ENCODE measurements around the gene TNFRSF14. TPM values are rescaled to one million over a fixed set of nuclear protein-coding genes. Genes with fewer than 3 reads are reported as not detected.

TNFRSF14 gene
- total RNA-seq, 4 donors from 2014 or later, result 3.4 to 11.5 (median 5.0) TPM

DNA sequence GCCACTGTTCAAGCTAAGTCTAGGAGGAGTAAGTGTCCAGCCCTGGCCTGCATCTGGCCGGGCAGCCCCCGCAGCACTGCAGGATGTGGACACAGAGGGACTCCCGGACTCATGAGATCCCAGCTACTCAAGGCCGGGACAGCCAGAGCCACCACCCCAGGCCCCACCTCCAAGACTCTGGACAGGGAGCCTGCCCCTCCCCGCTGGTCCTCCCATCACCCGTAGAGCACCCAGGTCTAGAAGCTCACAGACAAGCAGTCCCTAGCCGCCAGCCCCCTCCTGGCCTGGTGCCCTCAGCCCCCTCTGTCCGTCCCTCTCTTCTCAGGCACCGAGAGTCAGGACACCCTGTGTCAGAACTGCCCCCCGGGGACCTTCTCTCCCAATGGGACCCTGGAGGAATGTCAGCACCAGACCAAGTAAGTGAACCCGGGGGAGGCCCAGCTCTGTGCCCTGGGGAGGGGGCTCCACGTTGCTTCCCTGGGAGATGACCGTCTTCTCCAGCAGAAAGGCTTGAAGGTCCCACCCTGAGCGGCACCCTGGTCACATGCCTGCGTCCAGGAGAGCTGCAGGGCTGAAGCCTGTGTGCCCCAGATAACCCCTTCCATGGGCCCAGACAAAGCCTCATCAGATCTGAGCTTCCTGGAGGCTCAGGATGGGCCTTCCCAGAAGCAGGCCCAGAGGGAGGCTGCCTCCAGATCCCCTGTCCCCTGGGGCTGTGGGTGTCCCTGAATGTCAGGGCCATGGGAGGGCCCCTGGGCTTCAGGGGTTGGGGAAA, 4.3 kb downstream of the TNFRSF14 start:
- Histone ChIP-seq H3K36me3 (no peaks in the 10 kb centered on the region), H3K9me3 (no peaks in the 10 kb centered on the region), H3K27me3 (peaks cover 0 to 4% (median 0%) of the 10 kb centered on the region in 3 donors), H3K27ac (no peak overlapping the region), H3K4me1 (peaks cover 7 to 17% of the 10 kb centered on the region in 2 donors), H3K4me3 (no peak overlapping the region)
- TF ChIP-seq POLR2A (IDR thresholded peaks at IDR 0.05), result no peak
- TF ChIP-seq, protein P1, sequence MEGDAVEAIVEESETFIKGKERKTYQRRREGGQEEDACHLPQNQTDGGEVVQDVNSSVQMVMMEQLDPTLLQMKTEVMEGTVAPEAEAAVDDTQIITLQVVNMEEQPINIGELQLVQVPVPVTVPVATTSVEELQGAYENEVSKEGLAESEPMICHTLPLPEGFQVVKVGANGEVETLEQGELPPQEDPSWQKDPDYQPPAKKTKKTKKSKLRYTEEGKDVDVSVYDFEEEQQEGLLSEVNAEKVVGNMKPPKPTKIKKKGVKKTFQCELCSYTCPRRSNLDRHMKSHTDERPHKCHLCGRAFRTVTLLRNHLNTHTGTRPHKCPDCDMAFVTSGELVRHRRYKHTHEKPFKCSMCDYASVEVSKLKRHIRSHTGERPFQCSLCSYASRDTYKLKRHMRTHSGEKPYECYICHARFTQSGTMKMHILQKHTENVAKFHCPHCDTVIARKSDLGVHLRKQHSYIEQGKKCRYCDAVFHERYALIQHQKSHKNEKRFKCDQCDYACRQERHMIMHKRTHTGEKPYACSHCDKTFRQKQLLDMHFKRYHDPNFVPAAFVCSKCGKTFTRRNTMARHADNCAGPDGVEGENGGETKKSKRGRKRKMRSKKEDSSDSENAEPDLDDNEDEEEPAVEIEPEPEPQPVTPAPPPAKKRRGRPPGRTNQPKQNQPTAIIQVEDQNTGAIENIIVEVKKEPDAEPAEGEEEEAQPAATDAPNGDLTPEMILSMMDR (IDR thresholded peaks at IDR 0.05 in 4 of 5, conservative IDR thresholded peaks at IDR 0.05 in 1 of 5), result no peak
- in situ Hi-C loops (cut with MboI; ENCODE audit: low sequenced_read_pairs in 4 of 4), result no loop called here
- intact Hi-C loops (cut with DNase I; ENCODE audit: low total_unique reads), result no loop called here
- ATAC-seq, result no peak
- no peak for DNase-seq

DNA sequence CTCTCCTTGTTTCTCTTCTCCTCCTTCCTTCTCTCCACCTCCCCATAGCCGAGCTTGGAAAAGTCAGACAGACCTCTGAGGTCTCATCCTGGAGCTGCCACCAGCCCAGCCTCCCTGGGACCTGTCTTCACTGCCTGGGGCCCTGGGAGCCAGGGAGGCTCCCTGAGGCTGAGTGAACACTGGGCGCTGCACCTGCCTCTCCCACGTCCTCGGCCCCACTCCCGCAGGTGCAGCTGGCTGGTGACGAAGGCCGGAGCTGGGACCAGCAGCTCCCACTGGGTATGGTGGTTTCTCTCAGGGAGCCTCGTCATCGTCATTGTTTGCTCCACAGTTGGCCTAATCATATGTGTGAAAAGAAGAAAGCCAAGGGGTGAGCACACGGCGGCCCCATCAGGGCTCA, 5.3 kb downstream of the TNFRSF14 start:
- Histone ChIP-seq H3K27me3 (peaks cover 0 to 2% (median 0%) of the 10 kb centered on the region in 3 donors), H3K4me3 (no peak overlapping the region), H3K9me3 (no peaks in the 10 kb centered on the region), H3K36me3 (no peaks in the 10 kb centered on the region), H3K4me1 (peaks cover 7 to 8% of the 10 kb centered on the region in 2 donors), H3K27ac (no peak overlapping the region)
- TF ChIP-seq, protein P1 (IDR thresholded peaks at IDR 0.05 in 4 of 5, conservative IDR thresholded peaks at IDR 0.05 in 1 of 5), result no peak
- no peak for TF ChIP-seq POLR2A (IDR thresholded peaks at IDR 0.05)
- ATAC-seq, result no peak
- in situ Hi-C loops (cut with MboI; ENCODE audit: low sequenced_read_pairs in 4 of 4), result no loop called here
- intact Hi-C loops (cut with DNase I; ENCODE audit: low total_unique reads), result no loop called here
- DNase-seq, result no peak

DNA sequence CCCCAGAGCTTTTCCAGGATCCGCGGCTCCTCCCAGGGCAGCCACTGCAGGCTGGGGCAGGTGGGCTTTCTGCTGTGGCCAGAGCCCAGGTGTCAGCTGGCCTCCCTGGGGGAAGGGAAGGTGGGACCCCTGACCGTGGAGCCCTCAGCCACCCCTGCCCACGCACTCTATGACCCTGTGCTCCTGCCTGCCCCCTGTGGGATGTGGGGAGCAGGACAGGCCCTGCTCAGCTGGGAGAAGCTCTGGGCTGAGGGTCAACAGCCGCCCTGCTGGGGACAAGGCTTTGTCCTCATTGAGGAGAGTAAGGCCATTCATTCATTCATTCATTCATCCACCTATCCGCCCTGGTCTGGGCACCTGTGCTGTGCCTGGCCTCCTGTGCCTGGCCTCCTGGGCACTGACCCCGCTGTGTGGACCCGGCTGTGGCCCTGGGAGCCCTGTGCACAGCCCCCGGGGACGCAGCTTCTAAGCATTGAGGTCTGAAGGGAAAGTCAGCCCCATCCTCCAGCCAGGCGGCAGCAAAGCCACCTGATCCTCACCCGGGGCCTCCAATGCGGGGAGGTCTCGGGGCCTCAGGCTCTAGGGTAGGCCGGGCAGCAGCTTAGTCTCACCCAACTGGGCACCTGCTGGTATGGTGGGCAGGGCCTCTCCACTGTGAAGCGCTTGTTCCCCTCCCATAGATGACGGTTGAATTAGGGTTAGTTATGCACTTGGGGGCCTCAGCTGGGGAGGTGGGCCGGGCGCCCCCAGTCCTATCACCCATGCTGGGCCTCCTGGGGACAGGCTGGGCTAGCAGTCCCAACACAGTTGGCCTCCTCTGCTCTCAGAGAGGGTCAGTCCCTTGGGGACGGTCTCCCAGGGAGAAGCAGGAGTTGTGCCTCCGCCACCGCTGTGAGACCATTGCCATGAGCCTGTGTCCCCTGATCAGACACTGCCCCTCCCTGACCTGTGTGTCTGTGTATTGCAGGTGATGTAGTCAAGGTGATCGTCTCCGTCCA, 6.0 kb downstream of the TNFRSF14 start:
- no peak for ATAC-seq
- H3K4me3 ChIP-seq, result no peak overlapping the region
- no peaks in the 10 kb centered on the region for H3K9me3 ChIP-seq
- no peak overlapping the region for H3K27ac ChIP-seq
- in situ Hi-C loops (cut with MboI; ENCODE audit: low sequenced_read_pairs in 4 of 4), result no loop called here
- no peaks in the 10 kb centered on the region for H3K36me3 ChIP-seq
- peaks cover under 1 to 5% of the 10 kb centered on the region in 2 donors for H3K4me1 ChIP-seq
- intact Hi-C loops (cut with DNase I; ENCODE audit: low total_unique reads), result no loop called here
- no peak for DNase-seq
- H3K27me3 ChIP-seq, result peaks cover 0 to 8% (median 4%) of the 10 kb centered on the region in 3 donors
- TF ChIP-seq, protein P1 (IDR thresholded peaks at IDR 0.05 in 4 of 5, conservative IDR thresholded peaks at IDR 0.05 in 1 of 5), result no peak
- TF ChIP-seq POLR2A (IDR thresholded peaks at IDR 0.05), result no peak

DNA sequence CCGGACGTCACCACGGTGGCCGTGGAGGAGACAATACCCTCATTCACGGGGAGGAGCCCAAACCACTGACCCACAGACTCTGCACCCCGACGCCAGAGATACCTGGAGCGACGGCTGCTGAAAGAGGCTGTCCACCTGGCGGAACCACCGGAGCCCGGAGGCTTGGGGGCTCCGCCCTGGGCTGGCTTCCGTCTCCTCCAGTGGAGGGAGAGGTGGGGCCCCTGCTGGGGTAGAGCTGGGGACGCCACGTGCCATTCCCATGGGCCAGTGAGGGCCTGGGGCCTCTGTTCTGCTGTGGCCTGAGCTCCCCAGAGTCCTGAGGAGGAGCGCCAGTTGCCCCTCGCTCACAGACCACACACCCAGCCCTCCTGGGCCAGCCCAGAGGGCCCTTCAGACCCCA, 7.0 kb downstream of the TNFRSF14 start:
- Histone ChIP-seq H3K36me3 (no peaks in the 10 kb centered on the region), H3K4me1 (no peaks in the 10 kb centered on the region), H3K27ac (no peak overlapping the region), H3K4me3 (no peak overlapping the region), H3K27me3 (peaks cover 0 to 11% (median 7%) of the 10 kb centered on the region in 3 donors), H3K9me3 (no peaks in the 10 kb centered on the region)
- in situ Hi-C loops (cut with MboI; ENCODE audit: low sequenced_read_pairs in 4 of 4), result no loop called here
- no peak for TF ChIP-seq POLR2A (IDR thresholded peaks at IDR 0.05)
- TF ChIP-seq, protein P1 (IDR thresholded peaks at IDR 0.05 in 4 of 5, conservative IDR thresholded peaks at IDR 0.05 in 1 of 5), result no peak
- ATAC-seq, result no peak
- DNase-seq, result no peak
- intact Hi-C loops (cut with DNase I; ENCODE audit: low total_unique reads), result no loop called here
